Endothelial cell of umbilical vein (primary cell): ENCODE results near the gene MRPL54. TPM values are rescaled to one million over a fixed set of nuclear protein-coding genes. Genes with fewer than 3 reads are reported as not detected.

ENCODE experiments used
- BruUV-seq: library from RNA; stranded (reverse); fragments of 400-500 nt; replicated peaks from 2 replicates; lab custom pipeline; 2021; lab: Mats Ljungman, UMichigan
- CTCF ChIA-PET: fragments of 300-600, 350-600 bp; sonication (Branson Sonifier 250); formaldehyde crosslinking; loops from one replicate; lab custom pipeline; 2021; ENCODE audit warnings: antibody characterized with exemption, inconsistent platforms; lab: Charles Lee
- POLR2A ChIA-PET: fragments of 300-600, 350-600 bp; sonication (Branson Sonifier 250); formaldehyde crosslinking; loops from one replicate; lab custom pipeline; 2021; ENCODE audit warnings: antibody characterized with exemption, inconsistent platforms; lab: Charles Lee
- DNase-seq: peaks from one replicate; pipeline ENCODE4 v3.0.0-alpha.2; 2011; ENCODE audit warnings: low read depth, low spot score
- FAIRE-seq: peaks from 2 replicates; lab custom pipeline; 2011; peaks lifted over from hg19 to GRCh38; lab: Jason Lieb, UNC
- H2AFZ ChIP-seq: 2 replicates; pipeline ENCODE4 v1.6.0; 2012; ENCODE audit warnings: low read depth, low read length, control low read depth, inconsistent platforms
- H3K27ac ChIP-seq: 2 replicates; pipeline ENCODE4 v1.5.1; 2011; ENCODE audit warnings: low read depth, mild to moderate bottlenecking, control low read depth, low read length, moderate library complexity; ENCODE audit not compliant: insufficient read depth
- H3K27me3 ChIP-seq, 2 experiments: 2 replicates each; pipeline versions ENCODE4 v1.6.0 to v1.6.1; 2011; ENCODE audit warnings: low read length in 2 of 2, mixed read lengths in 1 of 2; ENCODE audit not compliant: control insufficient read depth in 2 of 2, insufficient read depth in 2 of 2
- H3K36me3 ChIP-seq, 2 experiments: 2 replicates in 1 of 2; 3 replicates in 1 of 2; pipeline ENCODE4 v1.5.1; 2011; ENCODE audit warnings: low read length in 2 of 2, mild to moderate bottlenecking in 1 of 2, moderate library complexity in 1 of 2; ENCODE audit not compliant: control insufficient read depth in 2 of 2, insufficient read depth in 2 of 2; ENCODE audit errors: extremely low read depth in 1 of 2
- H3K4me1 ChIP-seq: 3 replicates; pipeline ENCODE4 v1.5.1; 2011; ENCODE audit warnings: mild to moderate bottlenecking, low read length; ENCODE audit not compliant: control insufficient read depth, insufficient read depth; ENCODE audit errors: extremely low read depth
- H3K4me2 ChIP-seq: 2 replicates; pipeline ENCODE4 v1.6.1; 2011; ENCODE audit warnings: low read length, control low read depth, mixed read lengths; ENCODE audit not compliant: insufficient read depth
- H3K4me3 ChIP-seq, 3 experiments: fragments of 200-600 bp in 1 of 3; sonication (generic), shearing (Covaris generic) in 1 of 3; replicated peaks in 1 of 3; 2 replicates each; pipeline ENCODE4 v1.5.1; 2011 to 2016; ENCODE audit warnings: control low read depth in 3 of 3, low read length in 3 of 3, mild to moderate bottlenecking in 2 of 3, inconsistent platforms in 1 of 3, low read depth in 1 of 3, moderate library complexity in 1 of 3; ENCODE audit not compliant: insufficient read depth in 1 of 3
- H3K79me2 ChIP-seq: 2 replicates; pipeline ENCODE4 v1.6.0; 2012; ENCODE audit warnings: low read length, inconsistent platforms; ENCODE audit not compliant: control insufficient read depth, insufficient read depth
- H3K9ac ChIP-seq: replicated peaks from 2 replicates; pipeline ENCODE3; 2011; ENCODE audit warnings: low read length, control low read depth; ENCODE audit not compliant: insufficient read depth; ENCODE audit errors: extremely low read depth
- H3K9me1 ChIP-seq: replicated peaks from 3 replicates; pipeline ENCODE4 v1.6.0; 2011; ENCODE audit warnings: mild to moderate bottlenecking, low read length; ENCODE audit not compliant: control insufficient read depth, insufficient read depth; ENCODE audit errors: extremely low read depth
- H3K9me3 ChIP-seq: replicated peaks from 2 replicates; pipeline ENCODE4 v1.5.1; 2012; ENCODE audit warnings: low read length, inconsistent platforms; ENCODE audit not compliant: control insufficient read depth, insufficient read depth
- H4K20me1 ChIP-seq: replicated peaks from 2 replicates; pipeline ENCODE3; 2011; ENCODE audit warnings: mild to moderate bottlenecking, low read length; ENCODE audit not compliant: control insufficient read depth, insufficient read depth; ENCODE audit errors: extremely low read depth
- EZH2 ChIP-seq: IDR thresholded peaks from 2 replicates; pipeline ENCODE4 v1.6.1; 2012; ENCODE audit warnings: borderline replicate concordance, low read depth, mild to moderate bottlenecking, moderate library complexity, low read length, inconsistent platforms; ENCODE audit not compliant: severe bottlenecking
- GATA2 ChIP-seq: IDR thresholded peaks from 2 replicates; pipeline ENCODE4 v1.7.0; 2011; ENCODE audit warnings: low read depth, mild to moderate bottlenecking, moderate library complexity, mixed read lengths, low read length; ENCODE audit not compliant: insufficient read length, insufficient read depth
- JUN ChIP-seq: IDR thresholded peaks from 2 replicates; pipeline ENCODE4 v1.6.1; 2011; ENCODE audit warnings: borderline replicate concordance, low read depth; ENCODE audit not compliant: insufficient read length, insufficient read depth
- MYC ChIP-seq: IDR thresholded peaks from one replicate; pipeline ENCODE4 v1.6.1; 2011; ENCODE audit warnings: mild to moderate bottlenecking, low read depth, low read length
- POLR2A ChIP-seq: IDR thresholded peaks from 2 replicates; pipeline ENCODE4 v1.6.1; 2012; ENCODE audit warnings: low read depth, mild to moderate bottlenecking, control low read depth, low read length
- POLR2AphosphoS5 ChIP-seq: IDR thresholded peaks from 2 replicates; pipeline ENCODE4 v1.6.1; 2012; ENCODE audit warnings: low read depth, mild to moderate bottlenecking, control low read depth, low read length, moderate library complexity; ENCODE audit not compliant: insufficient read depth
- dilution Hi-C: fragments of 300-500 bp; cut with MboI; formaldehyde crosslinking; loops from one replicate; pipeline ENCODE4 v1.15.0; 2019; ENCODE audit warnings: low sequenced_read_pairs; ENCODE audit not compliant: extremely low pct_ligation_motif_present
- intact Hi-C: fragments of 100-400 bp; cut with micrococcal nuclease; formaldehyde crosslinking; loops from one replicate; pipeline ENCODE4 v1.10.0; 2022
- polyA plus RNA-seq, 4 experiments: library from polyadenylated mRNA; depleted of rRNA in 3 of 4; stranded (reverse) in 3 of 4; unstranded in 1 of 4; fragments of >200 nt; gene quantifications; 2 replicates each; pipeline versions ENCODE4 v1.2.1 to v1.2.3, GENCODE V29; 2011 to 2012; ENCODE audit warnings: missing spikeins in 1 of 4
- total RNA-seq: library from RNA; stranded (reverse); gene quantifications from 2 replicates; pipeline ENCODE4 v1.2.3, GENCODE V29; 2021
- TF ChIP-seq, protein P1 (sequence below), 2 donors: IDR thresholded peaks; 1 replicate in 1 of 2; 2 replicates in 1 of 2; pipeline ENCODE4 v1.5.1; 2011; ENCODE audit warnings: low read length in 2 of 2, mild to moderate bottlenecking in 2 of 2, moderate library complexity in 2 of 2, control low read depth in 1 of 2, inconsistent platforms in 1 of 2, low read depth in 1 of 2; ENCODE audit not compliant: insufficient read depth in 1 of 2; ENCODE audit errors: extremely low read depth in 1 of 2

Gene MRPL54
- total and polyA plus RNA-seq, 2 donors (not counting 3 experiments of a cell fraction or from before 2014, with no cell fraction given) = 76.3 to 93.1 TPM

- peak overlapping the region; percentile 93 for H3K9ac ChIP-seq
- H3K27me3 ChIP-seq = no peaks in the 10 kb centered on the region
- no peaks in the 10 kb centered on the region for H4K20me1 ChIP-seq
- CTCF ChIA-PET = interaction anchor here (3.6 kb wide), 1 partner anchor 61 kb away, joined by 19 read pairs; no protein-coding TSS in a partner anchor
- POLR2A ChIA-PET = no interaction called here
- H3K4me2 ChIP-seq = peak overlapping the region; percentile 59
- TF ChIP-seq POLR2AphosphoS5 (no peak), MYC (no peak), EZH2 (no peak), JUN (no peak), POLR2A (no peak), GATA2 (no peak)
- H2AFZ ChIP-seq = peak overlapping the region; percentile 78
- peaks cover 23% of the 10 kb centered on the region for H3K79me2 ChIP-seq
- intact Hi-C loops = no loop called here
- peak overlapping the region; percentile 59 for H3K27ac ChIP-seq
- peaks cover 0 to 5% of the 10 kb centered on the region in 2 experiments for H3K36me3 ChIP-seq
- FAIRE-seq = no peak
- BruUV-seq = no TSS peak
- no peak for DNase-seq
- no peaks in the 10 kb centered on the region for H3K9me3 ChIP-seq
- H3K4me3 ChIP-seq = peak overlapping the region; percentile 64 to 93 (median 83)
- dilution Hi-C loops = no loop called here
- H3K9me1 ChIP-seq = no peaks in the 10 kb centered on the region
- H3K4me1 ChIP-seq = peaks cover 11% of the 10 kb centered on the region
Observed at GRCh38 chr19:3760871-3761361, 1.6 kb upstream of the MRPL54 start.

GRCh38 chr19:3761382-3762129, 926 bp upstream of the MRPL54 start, which contains the start of gene APBA3:
Gene APBA3, minus strand, starts transcription at chr19:3761692. Its CDS starts 1,428 bp downstream, at chr19:3760264.
- Histone ChIP-seq H4K20me1 (no peaks in the 10 kb centered on the region), H3K36me3 (peaks cover 0 to 7% of the 10 kb centered on the region in 2 experiments), H3K27ac (peak within 1 kb of the TSS; percentile 92), H3K4me3 (peak within 1 kb of the TSS; percentile 64 to 93 (median 83)), H3K27me3 (no peaks in the 10 kb centered on the region), H3K9me3 (no peaks in the 10 kb centered on the region), H3K9me1 (no peaks in the 10 kb centered on the region), H3K79me2 (peaks cover 23% of the 10 kb centered on the region), H2AFZ (peak within 1 kb of the TSS; percentile 99), H3K4me1 (peaks cover 11% of the 10 kb centered on the region), H3K9ac (peak within 1 kb of the TSS; percentile 95), H3K4me2 (peak within 1 kb of the TSS; percentile 63)
- no TSS peak for BruUV-seq
- ChIA-PET CTCF (interaction anchor here (3.6 kb wide), 1 partner anchor 61 kb away, joined by 19 read pairs; no protein-coding TSS in a partner anchor), POLR2A (interaction anchor here (0.6 to 1.3 kb wide), 2 partner anchors 64 to 224 kb away, joined by 3 read pairs; partner anchors contain the start of gene EEF2)
- FAIRE-seq = peak; percentile 93
- dilution Hi-C loops (no loop called here), intact Hi-C loops (loop anchor here (2.0 kb wide), 1 partner anchor 207 kb away; no protein-coding TSS in a partner anchor)
- DNase-seq = peak; percentile 94
- peak; percentile 88 for TF ChIP-seq POLR2A
- peak; percentile 87 for TF ChIP-seq POLR2AphosphoS5
- TF ChIP-seq, protein P1, sequence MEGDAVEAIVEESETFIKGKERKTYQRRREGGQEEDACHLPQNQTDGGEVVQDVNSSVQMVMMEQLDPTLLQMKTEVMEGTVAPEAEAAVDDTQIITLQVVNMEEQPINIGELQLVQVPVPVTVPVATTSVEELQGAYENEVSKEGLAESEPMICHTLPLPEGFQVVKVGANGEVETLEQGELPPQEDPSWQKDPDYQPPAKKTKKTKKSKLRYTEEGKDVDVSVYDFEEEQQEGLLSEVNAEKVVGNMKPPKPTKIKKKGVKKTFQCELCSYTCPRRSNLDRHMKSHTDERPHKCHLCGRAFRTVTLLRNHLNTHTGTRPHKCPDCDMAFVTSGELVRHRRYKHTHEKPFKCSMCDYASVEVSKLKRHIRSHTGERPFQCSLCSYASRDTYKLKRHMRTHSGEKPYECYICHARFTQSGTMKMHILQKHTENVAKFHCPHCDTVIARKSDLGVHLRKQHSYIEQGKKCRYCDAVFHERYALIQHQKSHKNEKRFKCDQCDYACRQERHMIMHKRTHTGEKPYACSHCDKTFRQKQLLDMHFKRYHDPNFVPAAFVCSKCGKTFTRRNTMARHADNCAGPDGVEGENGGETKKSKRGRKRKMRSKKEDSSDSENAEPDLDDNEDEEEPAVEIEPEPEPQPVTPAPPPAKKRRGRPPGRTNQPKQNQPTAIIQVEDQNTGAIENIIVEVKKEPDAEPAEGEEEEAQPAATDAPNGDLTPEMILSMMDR (IDR thresholded peaks at IDR 0.05; ENCODE audit: extremely low read depth in 1 of 2, insufficient read depth in 1 of 2, low read depth in 1 of 2, low read length in 2 of 2) = peak; percentile 79
- no peak for TF ChIP-seq GATA2
